Caco-2 (cell line): Measurements from ENCODE around the gene LIMS1. TPM values are rescaled to one million over a fixed set of nuclear protein-coding genes. Genes with fewer than 3 reads are reported as not detected.

Experiments
- BruUV-seq: library from RNA; stranded (reverse); fragments of 400-500 nt; replicated peaks from 2 replicates; lab custom pipeline; 2021; lab: Mats Ljungman, UMichigan
- CTCF ChIA-PET: fragments of 300-600 bp; sonication (Branson Sonifier 250); formaldehyde crosslinking; loops from one replicate; lab custom pipeline; 2022; ENCODE audit warnings: antibody characterized with exemption; lab: Charles Lee
- POLR2A ChIA-PET: fragments of 300-600 bp; sonication (Branson Sonifier 250); formaldehyde crosslinking; loops from one replicate; lab custom pipeline; 2022; ENCODE audit warnings: antibody characterized with exemption; lab: Charles Lee
- DNase-seq, 2 experiments: peaks; one replicate each; pipeline versions ENCODE4 v3.0.0 to v3.0.0-alpha.2; 2020 to 2022
- H3K27me3 ChIP-seq: replicated peaks from 2 replicates; pipeline ENCODE4 v1.6.0; 2011; ENCODE audit warnings: low read length; ENCODE audit not compliant: control insufficient read depth, insufficient read depth
- H3K36me3 ChIP-seq: 2 replicates; pipeline ENCODE4 v1.5.1; 2011; ENCODE audit warnings: low read length; ENCODE audit not compliant: control insufficient read depth, insufficient read depth
- H3K4me1 ChIP-seq: fragments of 250-450 bp; sonication (Bioruptor Pico); 2 replicates; pipeline ENCODE4 v1.5.1; 2020; ENCODE audit warnings: mild to moderate bottlenecking
- H3K4me3 ChIP-seq: 2 replicates; pipeline ENCODE4 v1.5.1; 2011; ENCODE audit warnings: low read depth, mild to moderate bottlenecking, control low read depth, low read length
- H3K9me3 ChIP-seq: fragments of 250-450 bp; sonication (Bioruptor Pico); 2 replicates; pipeline ENCODE4 v1.5.1; 2020; ENCODE audit warnings: mild to moderate bottlenecking, moderate library complexity
- H3K27ac Mint-ChIP-seq: one replicate; pipeline ENCODE4 v1.8.0; 2022; ENCODE audit warnings: mixed read lengths; ENCODE audit not compliant: unreplicated experiment
- H3K27me3 Mint-ChIP-seq: one replicate; pipeline ENCODE4 v1.8.0; 2022; ENCODE audit warnings: mixed read lengths; ENCODE audit not compliant: insufficient read depth, unreplicated experiment
- H3K36me3 Mint-ChIP-seq: one replicate; pipeline ENCODE4 v1.8.0; 2022; ENCODE audit warnings: mild to moderate bottlenecking, mixed read lengths; ENCODE audit not compliant: insufficient read depth, unreplicated experiment
- H3K4me1 Mint-ChIP-seq: one replicate; pipeline ENCODE4 v1.8.0; 2022; ENCODE audit warnings: low read depth, mixed read lengths; ENCODE audit not compliant: unreplicated experiment
- H3K4me3 Mint-ChIP-seq: one replicate; pipeline ENCODE4 v1.8.0; 2022; ENCODE audit warnings: mild to moderate bottlenecking, moderate library complexity, mixed read lengths; ENCODE audit not compliant: unreplicated experiment
- H3K9me3 Mint-ChIP-seq: one replicate; pipeline ENCODE4 v1.8.0; 2022; ENCODE audit warnings: mixed read lengths; ENCODE audit not compliant: unreplicated experiment
- CTCF ChIP-seq, 2 experiments: fragments of 200-600 bp in 1 of 2; IDR thresholded peaks; 1 replicate in 1 of 2; 2 replicates in 1 of 2; pipeline versions ENCODE4 v1.5.1 to v1.8.0; 2011 to 2022; ENCODE audit warnings: antibody characterized with exemption in 1 of 2, control low read depth in 1 of 2, inconsistent platforms in 1 of 2, low read depth in 1 of 2, low read length in 1 of 2, mild to moderate bottlenecking in 1 of 2, moderate library complexity in 1 of 2; ENCODE audit not compliant: insufficient read depth in 1 of 2, severe bottlenecking in 1 of 2, unreplicated experiment in 1 of 2
- intact Hi-C: fragments of 100-400 bp; cut with micrococcal nuclease; formaldehyde crosslinking; loops from one replicate; pipeline ENCODE4 v1.10.0; 2022; ENCODE audit not compliant: unreplicated experiment
- total RNA-seq: library from RNA; stranded (reverse); gene quantifications from 2 replicates; pipeline ENCODE4 v1.2.3, GENCODE V29; 2022

Gene LIMS1
- total RNA-seq, 1 experiment from 2014 or later = 75.2 TPM

- peak overlapping the region; percentile 16 for H3K27ac Mint-ChIP-seq
- Histone ChIP-seq H3K4me1 (peaks cover 42% of the 10 kb centered on the region), H3K27me3 (no peaks in the 10 kb centered on the region), H3K4me3 (no peak overlapping the region), H3K36me3 (no peaks in the 10 kb centered on the region), H3K9me3 (no peaks in the 10 kb centered on the region)
- H3K36me3 Mint-ChIP-seq = peaks cover 2% of the 10 kb centered on the region
- intact Hi-C loops = no loop called here
- no peaks in the 10 kb centered on the region for H3K9me3 Mint-ChIP-seq
- no peak for TF ChIP-seq CTCF (IDR thresholded peaks at IDR 0.05; ENCODE audit: insufficient read depth in 1 of 2, low read depth in 1 of 2, low read length in 1 of 2, severe bottlenecking in 1 of 2, unreplicated experiment in 1 of 2)
- no peak for DNase-seq
- ChIA-PET POLR2A (no interaction called here), CTCF (no interaction called here)
- H3K4me1 Mint-ChIP-seq = peaks cover 24% of the 10 kb centered on the region
- H3K27me3 Mint-ChIP-seq = no peaks in the 10 kb centered on the region
- no TSS peak for BruUV-seq
- H3K4me3 Mint-ChIP-seq = no peak overlapping the region
Observed at GRCh38 chr2:108634011-108634410, 99.7 kb downstream of the LIMS1 start.

GRCh38 chr2:108634576-108635160 is 100.4 kb downstream of the LIMS1 start:
- ChIA-PET POLR2A (no interaction called here), CTCF (no interaction called here)
- Mint-ChIP-seq H3K27me3 (no peaks in the 10 kb centered on the region), H3K27ac (no peak overlapping the region), H3K9me3 (no peaks in the 10 kb centered on the region), H3K4me1 (peaks cover 24% of the 10 kb centered on the region), H3K4me3 (no peak overlapping the region), H3K36me3 (no peaks in the 10 kb centered on the region)
- H3K9me3 ChIP-seq = no peaks in the 10 kb centered on the region
- H3K36me3 ChIP-seq = no peaks in the 10 kb centered on the region
- intact Hi-C loops = no loop called here
- DNase-seq = no peak
- no peaks in the 10 kb centered on the region for H3K27me3 ChIP-seq
- peaks cover 42% of the 10 kb centered on the region for H3K4me1 ChIP-seq
- no peak for TF ChIP-seq CTCF (IDR thresholded peaks at IDR 0.05; ENCODE audit: insufficient read depth in 1 of 2, low read depth in 1 of 2, low read length in 1 of 2, severe bottlenecking in 1 of 2, unreplicated experiment in 1 of 2)
- BruUV-seq = no TSS peak
- no peak overlapping the region for H3K4me3 ChIP-seq

GRCh38 chr2:108635630-108636354 is 101.5 kb downstream of the LIMS1 start:
- H3K4me1 ChIP-seq = peaks cover 42% of the 10 kb centered on the region
- CTCF ChIA-PET = interaction anchor here (0.6 to 2.2 kb wide), 17 partner anchors 10 to 266 kb away, joined by 3 to 25 read pairs (median 4); partner anchors contain the start of gene LIMS1
- Mint-ChIP-seq H3K27me3 (no peaks in the 10 kb centered on the region), H3K4me3 (no peak overlapping the region), H3K36me3 (no peaks in the 10 kb centered on the region), H3K9me3 (no peaks in the 10 kb centered on the region), H3K4me1 (peaks cover 24% of the 10 kb centered on the region), H3K27ac (peak overlapping the region; percentile 5)
- no TSS peak for BruUV-seq
- no peak overlapping the region for H3K4me3 ChIP-seq
- no peak for TF ChIP-seq CTCF (IDR thresholded peaks at IDR 0.05; ENCODE audit: insufficient read depth in 1 of 2, low read depth in 1 of 2, low read length in 1 of 2, severe bottlenecking in 1 of 2, unreplicated experiment in 1 of 2)
- intact Hi-C loops = loop anchor here (1.0 kb wide), 2 partner anchors 28 to 285 kb away; no protein-coding TSS in a partner anchor
- H3K36me3 ChIP-seq = no peaks in the 10 kb centered on the region
- POLR2A ChIA-PET = no interaction called here
- no peaks in the 10 kb centered on the region for H3K27me3 ChIP-seq
- DNase-seq = no peak
- no peaks in the 10 kb centered on the region for H3K9me3 ChIP-seq
